ENCODE results near the gene STAG1. TPM values are rescaled to one million over a fixed set of nuclear protein-coding genes. Genes with fewer than 3 reads are reported as not detected.

The STAG1 gene
- total and polyA plus RNA-seq, 4 donors = 4.6 to 28.0 (median 16.6) TPM

- no peak overlapping the region for H3K9ac ChIP-seq (ENCODE audit: low read depth in 1 of 2, low read length in 2 of 2)
- peaks cover 3 to 31% (median 19%) of the 10 kb centered on the region in 4 donors for H3K4me1 ChIP-seq (ENCODE audit: control insufficient read depth in 4 of 4, insufficient read depth in 4 of 4, low read length in 3 of 4)
- no peaks in the 10 kb centered on the region for H3K9me3 ChIP-seq (ENCODE audit: control insufficient read depth in 4 of 4, low read length in 3 of 4)
- H3K36me3 ChIP-seq (ENCODE audit: control insufficient read depth in 4 of 4, insufficient read depth in 3 of 4, low read depth in 1 of 4, low read length in 3 of 4) = no peaks in the 10 kb centered on the region
- TF ChIP-seq HNF4A (conservative IDR thresholded peaks at IDR 0.05) (peak; percentile 89 to 91), HNF4G (IDR thresholded peaks at IDR 0.05) (peak; percentile 47), ZBTB33 (IDR thresholded peaks at IDR 0.05) (no peak), SP1 (IDR thresholded peaks at IDR 0.05) (peak; percentile 23), MAX (IDR thresholded peaks at IDR 0.05) (peak; percentile 13), RAD21 (IDR thresholded peaks at IDR 0.05) (no peak)
- H3K27me3 ChIP-seq (ENCODE audit: control insufficient read depth in 4 of 4, insufficient read depth in 4 of 4, low read length in 3 of 4) = no peaks in the 10 kb centered on the region
- H3K4me3 ChIP-seq (ENCODE audit: low read depth in 1 of 3, low read length in 3 of 3) = no peak overlapping the region
- DNase-seq (ENCODE audit: low spot score) = no peak
- H3K27ac ChIP-seq (ENCODE audit: low read depth in 1 of 2, low read length in 2 of 2) = no peak overlapping the region
Observed at GRCh38 chr3:136730595-136731273, 21.4 kb downstream of the STAG1 start.

- Histone ChIP-seq H3K36me3 (ENCODE audit: control insufficient read depth in 4 of 4, insufficient read depth in 3 of 4, low read depth in 1 of 4, low read length in 3 of 4) (no peaks in the 10 kb centered on the region), H3K27me3 (ENCODE audit: control insufficient read depth in 4 of 4, insufficient read depth in 4 of 4, low read length in 3 of 4) (no peaks in the 10 kb centered on the region), H3K4me3 (ENCODE audit: low read depth in 1 of 3, low read length in 3 of 3) (no peak overlapping the region), H3K9me3 (ENCODE audit: control insufficient read depth in 4 of 4, low read length in 3 of 4) (no peaks in the 10 kb centered on the region), H3K27ac (ENCODE audit: low read depth in 1 of 2, low read length in 2 of 2) (no peak overlapping the region), H3K9ac (ENCODE audit: low read depth in 1 of 2, low read length in 2 of 2) (no peak overlapping the region), H3K4me1 (ENCODE audit: control insufficient read depth in 4 of 4, insufficient read depth in 4 of 4, low read length in 3 of 4) (peaks cover 0 to 23% (median 10%) of the 10 kb centered on the region in 4 donors)
- WGBS = 77% methylated on average over 6 of the region's 6 CpGs
- DNase-seq (ENCODE audit: low spot score) = no peak
- TF ChIP-seq TAF1 (conservative IDR thresholded peaks at IDR 0.05) = no peak
- no peak for TF ChIP-seq ATF3 (IDR thresholded peaks at IDR 0.05)
- no peak for TF ChIP-seq ZBTB33 (IDR thresholded peaks at IDR 0.05)
- no peak for TF ChIP-seq FOXA1 (IDR thresholded peaks at IDR 0.05)
- no peak for TF ChIP-seq RAD21 (IDR thresholded peaks at IDR 0.05)
- no peak for TF ChIP-seq RXRA (IDR thresholded peaks at IDR 0.05)
- TF ChIP-seq HNF4A (conservative IDR thresholded peaks at IDR 0.05) = no peak
- TF ChIP-seq NR2F2 (IDR thresholded peaks at IDR 0.05) = no peak
- no peak for TF ChIP-seq SP1 (IDR thresholded peaks at IDR 0.05)
- no peak for TF ChIP-seq YY1 (IDR thresholded peaks at IDR 0.05)
- TF ChIP-seq GABPA (IDR thresholded peaks at IDR 0.05 in 1 of 2, conservative IDR thresholded peaks at IDR 0.05 in 1 of 2) = no peak
- TF ChIP-seq REST (IDR thresholded peaks at IDR 0.05) = no peak
- TF ChIP-seq CTCF (IDR thresholded peaks at IDR 0.05; ENCODE audit: low read depth, low read length, missing input control) = no peak
- no peak for TF ChIP-seq JUND (IDR thresholded peaks at IDR 0.05)
- TF ChIP-seq MAX (IDR thresholded peaks at IDR 0.05) = no peak
Observed at GRCh38 chr3:136728918-136729317, 23.3 kb downstream of the STAG1 start.
